ENCODE results near the gene AP1S2. TPM values are rescaled to one million over a fixed set of nuclear protein-coding genes. Genes with fewer than 3 reads are reported as not detected.

Gene AP1S2
- total RNA-seq, 1 experiment from 2014 or later: 367 TPM

DNA sequence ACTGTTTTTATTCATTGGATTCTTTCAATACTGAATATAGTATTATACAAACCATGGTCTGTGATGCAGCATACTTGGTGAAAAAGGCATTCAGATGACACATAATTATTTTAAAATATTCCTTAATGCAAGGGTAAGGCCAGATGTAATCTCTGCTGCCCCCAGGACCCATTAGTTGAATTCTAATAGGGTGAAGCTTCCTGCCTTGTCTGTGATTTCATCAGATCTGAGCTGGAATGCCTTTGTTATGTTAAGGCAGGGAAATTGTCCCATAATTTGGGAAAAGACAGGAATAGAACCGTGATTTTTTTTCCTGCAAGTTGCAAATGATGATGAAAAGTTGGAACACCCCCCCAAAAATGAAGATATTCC is 38.2 kb downstream of the AP1S2 start:
- peak overlapping the region in 1 of 2 experiments; percentile 22; a peak in 1 of 5 replicates for H3K4me3 Mint-ChIP-seq
- Histone ChIP-seq H3K4me1 (ENCODE audit: insufficient read depth, low read length) (peaks cover 11% of the 10 kb centered on the region; the same call in 1 of the 2 replicates), H4K20me1 (ENCODE audit: control insufficient read depth, insufficient read depth, insufficient read length) (no peaks in the 10 kb centered on the region), H3K56ac (ENCODE audit: insufficient read length, low read depth, low read length) (no peak overlapping the region), H3K23ac (ENCODE audit: insufficient read length, low read depth, low read length) (no peak overlapping the region), H3K9me3 (ENCODE audit: control insufficient read depth, low read depth, low read length) (no peaks in the 10 kb centered on the region), H3K4ac (ENCODE audit: low read depth, low read length) (no peak overlapping the region; the same call in 1 of the 2 replicates), H4K91ac (ENCODE audit: insufficient read length, low read depth, low read length) (no peak overlapping the region), H3T11ph (ENCODE audit: low read length) (no peak overlapping the region), H3K4me2 (ENCODE audit: insufficient read depth, insufficient read length, low read length) (peak overlapping the region; percentile 1), H3K79me1 (ENCODE audit: insufficient read depth, low read depth, low read length, poor library complexity, severe bottlenecking) (no peaks in the 10 kb centered on the region), H4K8ac (replicated peaks; ENCODE audit: insufficient read length, low read depth, low read length) (no peak overlapping the region), H2BK5ac (ENCODE audit: insufficient read length, low read length) (no peak overlapping the region), H3K18ac (ENCODE audit: insufficient read length, low read depth, low read length) (no peak overlapping the region), H2BK15ac (ENCODE audit: low read depth, low read length) (no peak overlapping the region), H3K23me2 (ENCODE audit: insufficient read length, low read depth, low read length, poor library complexity, severe bottlenecking) (no peaks in the 10 kb centered on the region), H2BK20ac (ENCODE audit: low read depth, low read length, poor library complexity, severe bottlenecking) (no peak overlapping the region), H3K79me2 (ENCODE audit: insufficient read depth, low read length) (no peaks in the 10 kb centered on the region), H2AK5ac (ENCODE audit: insufficient read length, low read length) (no peak overlapping the region), H3K27me3 (ENCODE audit: insufficient read depth, low read length) (no peaks in the 10 kb centered on the region), H3K9ac (ENCODE audit: extremely low read depth, insufficient read length, low read length) (no peak overlapping the region), H2BK12ac (ENCODE audit: insufficient read length, low read depth, low read length) (no peak overlapping the region), H3K14ac (ENCODE audit: insufficient read depth, low read length) (no peak overlapping the region), H2BK120ac (ENCODE audit: low read depth, low read length, poor library complexity, severe bottlenecking) (no peak overlapping the region), H2AFZ (ENCODE audit: low read length) (no peak overlapping the region), H4K5ac (ENCODE audit: insufficient read length, low read depth, low read length) (no peak overlapping the region), H3K27ac (ENCODE audit: insufficient read length, low read depth, low read length) (peak overlapping the region; percentile 90)
- no peaks in the 10 kb centered on the region for H3K27me3 Mint-ChIP-seq (ENCODE audit: low read depth)
- peak overlapping the region; percentile 99 for H3K27ac Mint-ChIP-seq
- no peak for DNase-seq
- H3K9me3 Mint-ChIP-seq: no peaks in the 10 kb centered on the region
- WGBS (ENCODE audit: extremely low coverage, insufficient read length, low lambda C conversion rate): no CpG with 5 or more reads among the region's 1 CpG
- TF ChIP-seq, protein P1, sequence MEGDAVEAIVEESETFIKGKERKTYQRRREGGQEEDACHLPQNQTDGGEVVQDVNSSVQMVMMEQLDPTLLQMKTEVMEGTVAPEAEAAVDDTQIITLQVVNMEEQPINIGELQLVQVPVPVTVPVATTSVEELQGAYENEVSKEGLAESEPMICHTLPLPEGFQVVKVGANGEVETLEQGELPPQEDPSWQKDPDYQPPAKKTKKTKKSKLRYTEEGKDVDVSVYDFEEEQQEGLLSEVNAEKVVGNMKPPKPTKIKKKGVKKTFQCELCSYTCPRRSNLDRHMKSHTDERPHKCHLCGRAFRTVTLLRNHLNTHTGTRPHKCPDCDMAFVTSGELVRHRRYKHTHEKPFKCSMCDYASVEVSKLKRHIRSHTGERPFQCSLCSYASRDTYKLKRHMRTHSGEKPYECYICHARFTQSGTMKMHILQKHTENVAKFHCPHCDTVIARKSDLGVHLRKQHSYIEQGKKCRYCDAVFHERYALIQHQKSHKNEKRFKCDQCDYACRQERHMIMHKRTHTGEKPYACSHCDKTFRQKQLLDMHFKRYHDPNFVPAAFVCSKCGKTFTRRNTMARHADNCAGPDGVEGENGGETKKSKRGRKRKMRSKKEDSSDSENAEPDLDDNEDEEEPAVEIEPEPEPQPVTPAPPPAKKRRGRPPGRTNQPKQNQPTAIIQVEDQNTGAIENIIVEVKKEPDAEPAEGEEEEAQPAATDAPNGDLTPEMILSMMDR (conservative IDR thresholded peaks at IDR 0.05): no peak
- H3K4me1 Mint-ChIP-seq: peaks cover 17 to 23% of the 10 kb centered on the region in 2 experiments
- H3K36me3 Mint-ChIP-seq (ENCODE audit: insufficient read depth in 1 of 3, low read depth in 3 of 3): peaks cover 46 to 74% (median 62%) of the 10 kb centered on the region in 3 experiments
